IMR-90 (cell line): ENCODE data around the gene FBH1. TPM values are rescaled to one million over a fixed set of nuclear protein-coding genes. Genes with fewer than 3 reads are reported as not detected.

Source experiments
- ATAC-seq: fragments of 200-7000 bp; cut with Tn5 transposase; 2 replicates; pipeline ENCODE4 v1.9.1; 2020; ENCODE audit warnings: low read depth, mild to moderate bottlenecking, moderate library complexity
- BruUV-seq: library from RNA; stranded (reverse); fragments of 400-500 nt; replicated peaks from 2 replicates; lab custom pipeline; 2021; lab: Mats Ljungman, UMichigan
- CTCF ChIA-PET: fragments of 300-600 bp; formaldehyde crosslinking; extraction: SDS; loops from one replicate; lab custom pipeline; 2021; ENCODE audit warnings: antibody characterized with exemption; lab: Yijun Ruan, JAX
- POLR2A ChIA-PET: fragments of 300-600 bp; sonication (Branson Sonifier 250); formaldehyde crosslinking; loops from one replicate; lab custom pipeline; 2022; ENCODE audit warnings: antibody characterized with exemption; ENCODE audit not compliant: unreplicated experiment; lab: Charles Lee
- DNase-seq: peaks from one replicate; pipeline ENCODE4 v3.0.0; 2013
- H2AFZ ChIP-seq: replicated peaks from 2 replicates; pipeline ENCODE3; 2013; ENCODE audit warnings: low read length, mild to moderate bottlenecking; ENCODE audit not compliant: poor library complexity
- H2AK5ac ChIP-seq: 2 replicates; pipeline ENCODE4 v1.6.1; 2013; ENCODE audit warnings: low read depth, low read length, inconsistent platforms
- H2AK9ac ChIP-seq: replicated peaks from 2 replicates; pipeline ENCODE3; 2013; ENCODE audit warnings: mild to moderate bottlenecking, low read depth, low read length, moderate library complexity; ENCODE audit not compliant: poor library complexity
- H2BK120ac ChIP-seq: 2 replicates; pipeline ENCODE4 v1.6.1; 2013; ENCODE audit warnings: low read depth, low read length, inconsistent platforms
- H2BK15ac ChIP-seq: 3 replicates; pipeline ENCODE4 v1.6.1; 2013; ENCODE audit warnings: low read depth, low read length, inconsistent platforms
- H2BK20ac ChIP-seq: 2 replicates; pipeline ENCODE4 v1.6.1; 2013; ENCODE audit warnings: low read depth, mild to moderate bottlenecking, inconsistent platforms, low read length, moderate library complexity
- H2BK5ac ChIP-seq: 2 replicates; pipeline ENCODE4 v1.6.1; 2013; ENCODE audit warnings: mild to moderate bottlenecking, low read depth, low read length, inconsistent platforms; ENCODE audit not compliant: poor library complexity, severe bottlenecking
- H3K14ac ChIP-seq: replicated peaks from 2 replicates; pipeline ENCODE4 v1.6.1; 2013; ENCODE audit warnings: low read depth, low read length, inconsistent platforms
- H3K18ac ChIP-seq: 2 replicates; pipeline ENCODE4 v1.6.1; 2013; ENCODE audit warnings: low read depth, low read length, control low read depth
- H3K23ac ChIP-seq: 2 replicates; pipeline ENCODE4 v1.6.1; 2013; ENCODE audit warnings: low read depth, low read length, inconsistent platforms
- H3K27ac ChIP-seq: 2 replicates; pipeline ENCODE4 v1.5.1; 2013; ENCODE audit warnings: mild to moderate bottlenecking, control low read depth, low read length; ENCODE audit not compliant: insufficient read depth
- H3K27me3 ChIP-seq: 2 replicates; pipeline ENCODE4 v1.6.1; 2013; ENCODE audit warnings: low read length; ENCODE audit not compliant: control insufficient read depth, insufficient read depth
- H3K36me3 ChIP-seq: 2 replicates; pipeline ENCODE4 v1.6.1; 2013; ENCODE audit warnings: low read length, mixed read lengths; ENCODE audit not compliant: control insufficient read depth, insufficient read depth
- H3K4ac ChIP-seq: 2 replicates; pipeline ENCODE4 v1.6.1; 2013; ENCODE audit warnings: low read depth, low read length, inconsistent platforms
- H3K4me1 ChIP-seq: 2 replicates; pipeline ENCODE4 v1.6.1; 2013; ENCODE audit warnings: low read length, mixed read lengths; ENCODE audit not compliant: control insufficient read depth, insufficient read depth
- H3K4me2 ChIP-seq: 2 replicates; pipeline ENCODE4 v1.6.1; 2013; ENCODE audit warnings: low read depth, mild to moderate bottlenecking, control low read depth, low read length, moderate library complexity
- H3K4me3 ChIP-seq: 2 replicates; pipeline ENCODE4 v1.5.1; 2013; ENCODE audit warnings: low read depth, mild to moderate bottlenecking, control low read depth, low read length, moderate library complexity; ENCODE audit not compliant: insufficient read depth
- H3K56ac ChIP-seq: 2 replicates; pipeline ENCODE4 v1.6.1; 2013; ENCODE audit warnings: low read length, inconsistent platforms; ENCODE audit not compliant: insufficient read depth; ENCODE audit errors: extremely low read depth
- H3K79me1 ChIP-seq, 2 experiments: 2 replicates each; pipeline ENCODE4 v1.6.1; 2013; ENCODE audit warnings: low read length in 2 of 2, inconsistent platforms in 1 of 2, low read depth in 1 of 2
- H3K9ac ChIP-seq: 2 replicates; pipeline ENCODE4 v1.6.1; 2013; ENCODE audit warnings: low read depth, low read length, control low read depth
- H3K9me1 ChIP-seq: 2 replicates; pipeline ENCODE4 v1.6.1; 2013; ENCODE audit warnings: low read length, inconsistent platforms; ENCODE audit not compliant: insufficient read depth
- H3K9me3 ChIP-seq: 2 replicates; pipeline ENCODE4 v1.6.1; 2013; ENCODE audit warnings: low read length; ENCODE audit not compliant: control insufficient read depth, insufficient read depth
- H4K20me1 ChIP-seq: 2 replicates; pipeline ENCODE4 v1.6.1; 2013; ENCODE audit warnings: low read length, inconsistent platforms; ENCODE audit not compliant: insufficient read depth
- H4K5ac ChIP-seq: 2 replicates; pipeline ENCODE4 v1.6.1; 2013; ENCODE audit warnings: mild to moderate bottlenecking, low read depth, low read length, control low read depth
- H4K8ac ChIP-seq, 2 experiments: 2 replicates each; pipeline ENCODE4 v1.6.1; 2013; ENCODE audit warnings: low read depth in 2 of 2, low read length in 2 of 2, control low read depth in 1 of 2, inconsistent platforms in 1 of 2
- H4K91ac ChIP-seq: 2 replicates; pipeline ENCODE4 v1.6.1; 2013; ENCODE audit warnings: low read depth, low read length, inconsistent platforms; ENCODE audit not compliant: insufficient read depth
- BHLHE40 ChIP-seq: fragments of 150-350 bp; IDR thresholded peaks from 2 replicates; pipeline ENCODE4 v1.6.1; 2016; ENCODE audit warnings: mild to moderate bottlenecking, low read depth, low read length
- CEBPB ChIP-seq: IDR thresholded peaks from 2 replicates; pipeline ENCODE4 v1.6.1; 2012; ENCODE audit warnings: low read depth, low read length, improper control_type of control experiment
- CHD1 ChIP-seq: IDR thresholded peaks from 2 replicates; pipeline ENCODE4 v1.6.1; 2012; ENCODE audit warnings: low read depth, low read length, improper control_type of control experiment
- CTCF ChIP-seq: conservative IDR thresholded peaks from 2 replicates; pipeline ENCODE4 v1.5.1; 2012; ENCODE audit warnings: mild to moderate bottlenecking, low read depth, low read length, improper control_type of control experiment
- ELK1 ChIP-seq: fragments of 150-350 bp; IDR thresholded peaks from 2 replicates; pipeline ENCODE4 v1.6.1; 2016; ENCODE audit warnings: low read depth, mild to moderate bottlenecking, low read length, moderate library complexity, borderline replicate concordance
- FOS ChIP-seq: fragments of 150-350 bp; IDR thresholded peaks from 2 replicates; pipeline ENCODE4 v1.6.1; 2016; ENCODE audit warnings: low read depth, low read length
- MAFK ChIP-seq: IDR thresholded peaks from 2 replicates; pipeline ENCODE4 v1.6.1; 2012; ENCODE audit warnings: low read depth, low read length, improper control_type of control experiment
- MAZ ChIP-seq: IDR thresholded peaks from 2 replicates; pipeline ENCODE4 v1.6.1; 2012; ENCODE audit warnings: low read depth, mild to moderate bottlenecking, low read length, improper control_type of control experiment, moderate library complexity, borderline replicate concordance
- MXI1 ChIP-seq: IDR thresholded peaks from 2 replicates; pipeline ENCODE4 v1.6.1; 2012; ENCODE audit warnings: low read depth, mild to moderate bottlenecking, low read length, moderate library complexity, borderline replicate concordance
- NFE2L2 ChIP-seq: fragments of 150-350 bp; IDR thresholded peaks from 2 replicates; pipeline ENCODE4 v1.6.1; 2016; ENCODE audit warnings: low read depth, mild to moderate bottlenecking, low read length
- POLR2A ChIP-seq: IDR thresholded peaks from 2 replicates; pipeline ENCODE4 v1.6.1; 2012; ENCODE audit warnings: mild to moderate bottlenecking, low read depth, low read length
- RAD21 ChIP-seq: IDR thresholded peaks from 2 replicates; pipeline ENCODE4 v1.6.1; 2012; ENCODE audit warnings: low read length, improper control_type of control experiment
- RCOR1 ChIP-seq: IDR thresholded peaks from 2 replicates; pipeline ENCODE4 v1.6.1; 2012; ENCODE audit warnings: mild to moderate bottlenecking, low read length, improper control_type of control experiment; ENCODE audit not compliant: insufficient replicate concordance
- RFX5 ChIP-seq: IDR thresholded peaks from 2 replicates; pipeline ENCODE4 v1.8.0; 2012; ENCODE audit warnings: low read depth, mild to moderate bottlenecking, low read length, moderate library complexity
- SMC3 ChIP-seq: fragments of 150-350 bp; IDR thresholded peaks from 2 replicates; pipeline ENCODE4 v1.6.1; 2016; ENCODE audit warnings: low read depth, mild to moderate bottlenecking, antibody characterized with exemption, low read length, moderate library complexity
- USF2 ChIP-seq: fragments of 150-350 bp; IDR thresholded peaks from 2 replicates; pipeline ENCODE4 v1.6.1; 2017; ENCODE audit warnings: mild to moderate bottlenecking, antibody characterized with exemption, low read length, low read depth
- WGBS, 2 experiments: methylation state at CpG; one replicate each; pipeline versions ENCODE4 v1.1.5 to v1.1.7; 2013; ENCODE audit warnings: missing lambda C conversion rate in 2 of 2; ENCODE audit not compliant: insufficient read length in 1 of 2; ENCODE audit errors: extremely low coverage in 2 of 2; 5-methylcytosine and 5-hydroxymethylcytosine counted together
- dilution Hi-C: fragments of 300-500 bp; cut with HindIII; formaldehyde crosslinking; loops from one replicate; pipeline ENCODE4 v1.14.3; 2018; ENCODE audit warnings: low sequenced_read_pairs; ENCODE audit not compliant: unreplicated experiment
- in situ Hi-C: fragments of 300-500 bp; cut with MboI; formaldehyde crosslinking; loops from 3 replicates; pipeline ENCODE4 v1.14.3; 2019; ENCODE audit warnings: low sequenced_read_pairs, inconsistent platforms, mixed read lengths
- intact Hi-C: fragments of 100-400 bp; cut with micrococcal nuclease; formaldehyde crosslinking; loops from 2 replicates; pipeline ENCODE4 v1.10.0; 2022
- polyA plus RNA-seq, 3 experiments: library from polyadenylated mRNA; depleted of rRNA; stranded (reverse); fragments of >200 nt; gene quantifications; 2 replicates each; pipeline ENCODE4 v1.2.3, GENCODE V29; 2012; ENCODE audit warnings: low replicate concordance in 1 of 3
- total RNA-seq: library from RNA; depleted of rRNA; stranded (reverse); fragments of >200 nt; gene quantifications from 2 replicates; pipeline ENCODE4 v1.2.3, GENCODE V29; 2012

The FBH1 gene
- total and polyA plus RNA-seq, 2 of the 4 experiments (the other 2 are of a cell fraction): 59.3 to 72.2 TPM

- Histone ChIP-seq H3K56ac (no peak overlapping the region), H3K27me3 (no peaks in the 10 kb centered on the region), H3K9ac (no peak overlapping the region), H3K79me1 (peaks cover 9 to 58% of the 10 kb centered on the region in 2 experiments; a peak in 3 of 4 replicates), H2BK15ac (no peak overlapping the region), H2AK5ac (no peak overlapping the region), H2AK9ac (no peak overlapping the region), H3K9me3 (no peaks in the 10 kb centered on the region), H3K14ac (no peak overlapping the region), H3K36me3 (peaks cover 2% of the 10 kb centered on the region; the same call in 1 of the 2 replicates), H2BK120ac (no peak overlapping the region), H3K4me3 (no peak overlapping the region), H2BK20ac (no peak overlapping the region), H4K91ac (no peak overlapping the region), H4K5ac (no peak overlapping the region), H3K4me1 (peaks cover 5% of the 10 kb centered on the region; the same call in 1 of the 2 replicates), H3K4ac (no peak overlapping the region), H2AFZ (no peak overlapping the region), H3K9me1 (peaks cover 3% of the 10 kb centered on the region; the same call in 1 of the 2 replicates), H3K23ac (no peak overlapping the region), H3K18ac (no peak overlapping the region), H4K20me1 (no peaks in the 10 kb centered on the region), H2BK5ac (no peak overlapping the region), H3K4me2 (no peak overlapping the region), H3K27ac (no peak overlapping the region), H4K8ac (no peak overlapping the region)
- DNase-seq: no peak
- no peak for TF ChIP-seq CHD1
- TF ChIP-seq MAFK: no peak
- no peak for TF ChIP-seq CTCF
- TF ChIP-seq FOS: no peak
- TF ChIP-seq MXI1: no peak
- TF ChIP-seq NFE2L2: no peak
- TF ChIP-seq ELK1: no peak
- TF ChIP-seq RFX5: no peak
- TF ChIP-seq RCOR1: no peak
- TF ChIP-seq POLR2A: no peak
- no peak for TF ChIP-seq CEBPB
- TF ChIP-seq RAD21: no peak
- TF ChIP-seq BHLHE40: no peak
- TF ChIP-seq SMC3: no peak
- TF ChIP-seq USF2: no peak
- no peak for TF ChIP-seq MAZ
- no peak for ATAC-seq
- CTCF ChIA-PET: interaction anchor here (0.7 kb wide), 1 partner anchor 43 kb away, joined by 3 read pairs; no protein-coding TSS in a partner anchor
- no TSS peak for BruUV-seq
- in situ Hi-C loops: no loop called here
- 100% methylated on average over 2 of the region's 4 CpGs; no CpG with 5 or more reads in 1 of the 2 experiments for WGBS, 2 experiments
- dilution Hi-C loops: no loop called here
- POLR2A ChIA-PET: no interaction called here
- intact Hi-C loops: no loop called here
Measured at GRCh38 chr10:5971886-5972285, 81.8 kb downstream of the FBH1 start.
